ENCODE results near the gene STARD3.

DNA sequence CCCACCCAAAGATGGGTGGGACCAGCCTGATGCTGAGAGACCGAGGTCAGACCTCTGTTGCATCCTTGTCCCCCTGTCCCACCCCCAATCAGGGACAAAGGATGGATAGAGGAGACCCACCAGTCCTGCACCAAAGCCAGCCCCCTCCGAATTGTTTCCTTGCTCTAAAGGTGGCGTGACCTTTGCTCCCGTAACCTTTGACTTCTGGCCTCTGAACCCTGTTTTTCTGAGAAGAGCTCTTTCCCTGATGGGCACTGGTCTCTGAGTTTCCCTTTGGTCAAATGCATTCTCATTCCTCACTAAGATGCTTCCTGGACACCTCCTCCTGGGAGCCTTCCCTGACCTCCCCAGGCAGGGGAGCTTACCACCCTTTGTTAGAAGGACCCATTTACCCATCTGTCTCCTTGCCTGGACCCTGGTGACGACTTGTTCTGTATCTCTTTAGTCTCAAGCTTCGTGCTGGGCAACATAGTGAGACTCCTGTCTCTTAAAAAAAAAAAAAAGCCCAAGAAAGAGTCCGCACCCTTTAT lies 23.9 kb upstream of the STARD3 start:
- TF ChIP-seq, protein P1, sequence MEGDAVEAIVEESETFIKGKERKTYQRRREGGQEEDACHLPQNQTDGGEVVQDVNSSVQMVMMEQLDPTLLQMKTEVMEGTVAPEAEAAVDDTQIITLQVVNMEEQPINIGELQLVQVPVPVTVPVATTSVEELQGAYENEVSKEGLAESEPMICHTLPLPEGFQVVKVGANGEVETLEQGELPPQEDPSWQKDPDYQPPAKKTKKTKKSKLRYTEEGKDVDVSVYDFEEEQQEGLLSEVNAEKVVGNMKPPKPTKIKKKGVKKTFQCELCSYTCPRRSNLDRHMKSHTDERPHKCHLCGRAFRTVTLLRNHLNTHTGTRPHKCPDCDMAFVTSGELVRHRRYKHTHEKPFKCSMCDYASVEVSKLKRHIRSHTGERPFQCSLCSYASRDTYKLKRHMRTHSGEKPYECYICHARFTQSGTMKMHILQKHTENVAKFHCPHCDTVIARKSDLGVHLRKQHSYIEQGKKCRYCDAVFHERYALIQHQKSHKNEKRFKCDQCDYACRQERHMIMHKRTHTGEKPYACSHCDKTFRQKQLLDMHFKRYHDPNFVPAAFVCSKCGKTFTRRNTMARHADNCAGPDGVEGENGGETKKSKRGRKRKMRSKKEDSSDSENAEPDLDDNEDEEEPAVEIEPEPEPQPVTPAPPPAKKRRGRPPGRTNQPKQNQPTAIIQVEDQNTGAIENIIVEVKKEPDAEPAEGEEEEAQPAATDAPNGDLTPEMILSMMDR (IDR thresholded peaks at IDR 0.05; ENCODE audit: poor library complexity, severe bottlenecking), result no peak
- TF ChIP-seq EP300 (conservative IDR thresholded peaks at IDR 0.05; ENCODE audit: poor library complexity, severe bottlenecking) (no peak), EZH2 (IDR thresholded peaks at IDR 0.05; ENCODE audit: borderline replicate concordance, insufficient read depth, low read length, poor library complexity, severe bottlenecking) (no peak), MXI1 (conservative IDR thresholded peaks at IDR 0.05; ENCODE audit: poor library complexity, severe bottlenecking) (no peak), TAF1 (IDR thresholded peaks at IDR 0.05; ENCODE audit: low read depth) (no peak), SMC3 (conservative IDR thresholded peaks at IDR 0.05; ENCODE audit: poor library complexity) (no peak), RAD21 (conservative IDR thresholded peaks at IDR 0.05) (no peak), POLR2AphosphoS5 (IDR thresholded peaks at IDR 0.05) (no peak)
- TF ChIP-seq, protein P2, sequence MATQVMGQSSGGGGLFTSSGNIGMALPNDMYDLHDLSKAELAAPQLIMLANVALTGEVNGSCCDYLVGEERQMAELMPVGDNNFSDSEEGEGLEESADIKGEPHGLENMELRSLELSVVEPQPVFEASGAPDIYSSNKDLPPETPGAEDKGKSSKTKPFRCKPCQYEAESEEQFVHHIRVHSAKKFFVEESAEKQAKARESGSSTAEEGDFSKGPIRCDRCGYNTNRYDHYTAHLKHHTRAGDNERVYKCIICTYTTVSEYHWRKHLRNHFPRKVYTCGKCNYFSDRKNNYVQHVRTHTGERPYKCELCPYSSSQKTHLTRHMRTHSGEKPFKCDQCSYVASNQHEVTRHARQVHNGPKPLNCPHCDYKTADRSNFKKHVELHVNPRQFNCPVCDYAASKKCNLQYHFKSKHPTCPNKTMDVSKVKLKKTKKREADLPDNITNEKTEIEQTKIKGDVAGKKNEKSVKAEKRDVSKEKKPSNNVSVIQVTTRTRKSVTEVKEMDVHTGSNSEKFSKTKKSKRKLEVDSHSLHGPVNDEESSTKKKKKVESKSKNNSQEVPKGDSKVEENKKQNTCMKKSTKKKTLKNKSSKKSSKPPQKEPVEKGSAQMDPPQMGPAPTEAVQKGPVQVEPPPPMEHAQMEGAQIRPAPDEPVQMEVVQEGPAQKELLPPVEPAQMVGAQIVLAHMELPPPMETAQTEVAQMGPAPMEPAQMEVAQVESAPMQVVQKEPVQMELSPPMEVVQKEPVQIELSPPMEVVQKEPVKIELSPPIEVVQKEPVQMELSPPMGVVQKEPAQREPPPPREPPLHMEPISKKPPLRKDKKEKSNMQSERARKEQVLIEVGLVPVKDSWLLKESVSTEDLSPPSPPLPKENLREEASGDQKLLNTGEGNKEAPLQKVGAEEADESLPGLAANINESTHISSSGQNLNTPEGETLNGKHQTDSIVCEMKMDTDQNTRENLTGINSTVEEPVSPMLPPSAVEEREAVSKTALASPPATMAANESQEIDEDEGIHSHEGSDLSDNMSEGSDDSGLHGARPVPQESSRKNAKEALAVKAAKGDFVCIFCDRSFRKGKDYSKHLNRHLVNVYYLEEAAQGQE (IDR thresholded peaks at IDR 0.05; ENCODE audit: borderline replicate concordance), result no peak

All from neural cell (in vitro differentiated cells).